ENCODE results near the gene USP38.
"Not testable (repeated sequence)": the region's sequence is repeated elsewhere in the genome, so short reads cannot be mapped to it uniquely, and the experiment has no call there.

The USP38 gene

DNA sequence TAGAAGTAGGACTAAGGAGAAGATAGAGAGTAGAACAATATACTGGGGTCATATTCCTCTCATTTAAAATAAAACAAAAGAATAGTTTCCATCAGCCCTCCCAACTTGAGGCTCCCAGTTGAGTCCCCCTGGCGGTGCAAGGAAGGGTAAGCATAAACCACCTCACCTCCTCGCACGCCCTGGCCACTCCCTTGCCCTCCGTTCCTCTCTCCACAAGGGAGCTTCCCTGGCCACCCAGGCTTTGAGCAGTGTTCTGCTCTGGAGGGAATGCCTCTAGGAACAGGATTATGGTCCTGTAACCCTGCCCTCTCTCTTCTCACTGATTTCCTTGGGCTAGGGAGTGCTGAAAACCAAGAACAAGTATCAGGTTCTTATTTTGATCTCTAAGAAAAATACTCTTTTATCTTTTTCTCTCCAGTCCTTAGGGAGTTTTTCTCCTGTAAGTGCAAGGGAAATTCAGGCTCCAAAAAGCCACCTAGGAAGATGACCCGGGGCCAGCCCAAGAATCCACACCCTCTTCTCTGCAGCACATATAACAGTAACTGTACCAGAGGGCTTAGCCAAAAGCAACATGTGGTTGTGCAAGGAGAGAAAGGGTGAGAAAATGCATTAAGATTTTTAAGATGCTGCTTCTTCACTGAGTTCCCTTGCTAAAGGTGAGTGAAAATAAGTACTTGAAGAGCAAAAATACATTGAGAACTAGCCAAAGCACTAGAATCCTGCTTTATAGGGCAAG lies 69.9 kb downstream of the USP38 start:
- no peak for DNase-seq (ENCODE audit: low spot score)
- in situ Hi-C loops (cut with MboI; ENCODE audit: low pct_unique_long_range_greater_than_20kb, low sequenced_read_pairs, unreplicated experiment), result no loop called here

DNA sequence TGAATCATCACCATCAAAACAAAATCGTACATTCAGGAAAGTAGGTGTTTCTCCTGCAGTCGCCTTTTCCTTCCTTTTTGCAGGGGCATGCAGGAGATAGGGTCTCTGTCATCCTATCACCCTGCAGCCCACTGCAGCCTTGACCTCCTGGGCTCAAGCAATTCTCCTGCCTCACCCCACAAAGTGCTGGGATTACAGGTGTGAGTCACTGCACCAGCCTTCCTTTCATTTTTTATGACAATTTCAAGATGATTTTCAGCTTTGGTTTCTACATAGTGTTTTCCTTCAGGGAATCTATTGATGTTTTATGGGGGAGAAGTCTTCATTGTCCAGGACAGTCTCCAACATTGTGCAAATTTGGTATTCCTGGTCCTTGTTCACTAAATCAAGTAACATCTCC lies 71.7 kb downstream of the USP38 start:
- in situ Hi-C loops (cut with MboI; ENCODE audit: low pct_unique_long_range_greater_than_20kb, low sequenced_read_pairs, unreplicated experiment), result no loop called here
- TF ChIP-seq, protein P1, sequence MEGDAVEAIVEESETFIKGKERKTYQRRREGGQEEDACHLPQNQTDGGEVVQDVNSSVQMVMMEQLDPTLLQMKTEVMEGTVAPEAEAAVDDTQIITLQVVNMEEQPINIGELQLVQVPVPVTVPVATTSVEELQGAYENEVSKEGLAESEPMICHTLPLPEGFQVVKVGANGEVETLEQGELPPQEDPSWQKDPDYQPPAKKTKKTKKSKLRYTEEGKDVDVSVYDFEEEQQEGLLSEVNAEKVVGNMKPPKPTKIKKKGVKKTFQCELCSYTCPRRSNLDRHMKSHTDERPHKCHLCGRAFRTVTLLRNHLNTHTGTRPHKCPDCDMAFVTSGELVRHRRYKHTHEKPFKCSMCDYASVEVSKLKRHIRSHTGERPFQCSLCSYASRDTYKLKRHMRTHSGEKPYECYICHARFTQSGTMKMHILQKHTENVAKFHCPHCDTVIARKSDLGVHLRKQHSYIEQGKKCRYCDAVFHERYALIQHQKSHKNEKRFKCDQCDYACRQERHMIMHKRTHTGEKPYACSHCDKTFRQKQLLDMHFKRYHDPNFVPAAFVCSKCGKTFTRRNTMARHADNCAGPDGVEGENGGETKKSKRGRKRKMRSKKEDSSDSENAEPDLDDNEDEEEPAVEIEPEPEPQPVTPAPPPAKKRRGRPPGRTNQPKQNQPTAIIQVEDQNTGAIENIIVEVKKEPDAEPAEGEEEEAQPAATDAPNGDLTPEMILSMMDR (IDR thresholded peaks at IDR 0.05; ENCODE audit: extremely low read depth, insufficient read depth, missing control alignments), result no peak
- DNase-seq (ENCODE audit: low spot score), result no peak

More for the DNA sequence above, 69.9 kb downstream of the USP38 start:
- TF ChIP-seq, protein P1 (IDR thresholded peaks at IDR 0.05; ENCODE audit: extremely low read depth, insufficient read depth, missing control alignments), result no peak

GRCh38 chr4:143257356-143257755 lies 72.6 kb downstream of the USP38 start:
- no peak for DNase-seq (ENCODE audit: low spot score)
- TF ChIP-seq, protein P1 (IDR thresholded peaks at IDR 0.05; ENCODE audit: extremely low read depth, insufficient read depth, missing control alignments), result no peak
- in situ Hi-C loops (cut with MboI; ENCODE audit: low pct_unique_long_range_greater_than_20kb, low sequenced_read_pairs, unreplicated experiment), result no loop called here

- in situ Hi-C loops (cut with MboI; ENCODE audit: low pct_unique_long_range_greater_than_20kb, low sequenced_read_pairs, unreplicated experiment), result no loop called here
- TF ChIP-seq, protein P1 (IDR thresholded peaks at IDR 0.05; ENCODE audit: extremely low read depth, insufficient read depth, missing control alignments), result no peak
These were observed 76.0 kb downstream of the USP38 start for GRCh38 chr4:143260750-143261149.

DNA sequence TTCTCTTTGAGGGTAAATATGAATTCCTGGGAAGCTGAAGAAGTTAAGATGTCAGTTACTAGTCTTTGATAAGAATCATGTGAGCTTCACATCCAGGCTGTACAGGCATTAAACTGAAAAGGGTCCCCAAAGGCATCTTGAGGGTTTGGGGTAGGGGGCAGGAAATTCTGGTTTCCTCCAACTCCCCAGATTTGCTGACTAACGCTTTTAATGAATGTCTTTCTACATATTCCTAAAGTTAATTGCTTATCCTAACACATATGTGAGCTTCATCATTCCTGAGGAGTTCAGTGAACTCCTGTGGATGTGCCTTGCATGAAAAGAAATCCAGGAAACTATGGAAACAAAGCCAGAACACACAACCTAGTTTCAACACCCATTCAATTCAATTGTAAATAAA lies 78.1 kb downstream of the USP38 start:
- in situ Hi-C loops (cut with MboI; ENCODE audit: low pct_unique_long_range_greater_than_20kb, low sequenced_read_pairs, unreplicated experiment), result no loop called here
- TF ChIP-seq, protein P1 (IDR thresholded peaks at IDR 0.05; ENCODE audit: extremely low read depth, insufficient read depth, missing control alignments), result no peak
- DNase-seq (ENCODE audit: low spot score), result no peak

More at GRCh38 chr4:143260750-143261149, 76.0 kb downstream of the USP38 start:
- DNase-seq (ENCODE audit: low spot score), result no peak

DNA sequence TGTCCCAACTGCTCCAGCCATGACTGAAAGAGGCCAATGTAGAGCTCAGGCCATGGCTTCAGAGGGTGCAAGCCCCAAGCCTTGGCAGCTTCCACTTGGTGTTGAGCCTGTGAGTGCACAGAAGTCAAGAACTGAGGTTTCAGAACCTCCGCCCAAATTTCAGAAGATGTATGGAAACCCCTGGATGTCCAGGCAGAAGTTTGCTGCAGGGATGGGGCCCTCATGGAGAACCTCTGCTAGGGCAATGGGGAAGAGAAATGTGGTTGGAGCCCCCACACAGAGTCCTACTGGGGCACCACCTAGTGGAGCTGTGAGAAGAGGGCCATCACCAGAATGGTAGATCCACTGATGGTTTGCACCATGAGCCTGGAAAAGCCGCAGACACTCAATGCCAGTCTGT lies 83.0 kb downstream of the USP38 start:
- in situ Hi-C loops (cut with MboI; ENCODE audit: low pct_unique_long_range_greater_than_20kb, low sequenced_read_pairs, unreplicated experiment); DNase-seq (ENCODE audit: low spot score): not testable (repeated sequence)

DNA sequence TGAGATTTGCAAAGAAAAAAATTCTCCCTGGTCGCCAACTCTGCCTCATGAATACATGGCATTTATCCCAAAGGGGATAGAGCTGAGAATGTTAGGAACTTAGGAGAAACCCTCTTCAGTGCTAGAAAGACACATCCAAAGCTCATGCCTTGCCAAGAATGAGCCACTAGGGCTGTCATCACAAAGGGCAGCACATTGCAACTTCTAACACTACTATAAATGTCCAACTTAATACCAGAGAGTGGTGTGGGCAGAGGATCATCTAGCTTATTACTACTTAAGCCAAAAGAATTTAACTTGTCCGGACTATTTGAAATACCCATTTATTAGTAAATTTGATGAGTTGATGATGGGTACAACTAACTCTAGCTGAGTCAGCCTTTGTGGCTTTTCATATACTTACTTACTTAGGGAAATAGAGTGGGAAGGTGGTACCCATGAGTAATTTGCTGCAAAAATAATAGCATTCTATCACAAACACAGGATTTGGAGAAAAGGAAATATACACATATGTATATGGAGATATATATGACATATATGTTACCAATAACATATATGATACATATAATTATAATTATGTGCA lies 85.6 kb downstream of the USP38 start:
- no peak for DNase-seq (ENCODE audit: low spot score)
- in situ Hi-C loops (cut with MboI; ENCODE audit: low pct_unique_long_range_greater_than_20kb, low sequenced_read_pairs, unreplicated experiment), result no loop called here
- TF ChIP-seq, protein P1 (IDR thresholded peaks at IDR 0.05; ENCODE audit: extremely low read depth, insufficient read depth, missing control alignments), result no peak

Measured in GM13977 (cell line).